SH-SY5Y (cell line): ENCODE results near the gene RNH1.

Experiments
- GATA2 ChIP-seq: IDR thresholded peaks from 2 replicates; pipeline ENCODE4 v1.6.1; 2011; ENCODE audit warnings: mild to moderate bottlenecking, low read depth, low read length
- GATA3 ChIP-seq: IDR thresholded peaks from 2 replicates; pipeline ENCODE4 v1.6.1; 2011; ENCODE audit warnings: low read depth, mild to moderate bottlenecking, low read length, moderate library complexity

DNA sequence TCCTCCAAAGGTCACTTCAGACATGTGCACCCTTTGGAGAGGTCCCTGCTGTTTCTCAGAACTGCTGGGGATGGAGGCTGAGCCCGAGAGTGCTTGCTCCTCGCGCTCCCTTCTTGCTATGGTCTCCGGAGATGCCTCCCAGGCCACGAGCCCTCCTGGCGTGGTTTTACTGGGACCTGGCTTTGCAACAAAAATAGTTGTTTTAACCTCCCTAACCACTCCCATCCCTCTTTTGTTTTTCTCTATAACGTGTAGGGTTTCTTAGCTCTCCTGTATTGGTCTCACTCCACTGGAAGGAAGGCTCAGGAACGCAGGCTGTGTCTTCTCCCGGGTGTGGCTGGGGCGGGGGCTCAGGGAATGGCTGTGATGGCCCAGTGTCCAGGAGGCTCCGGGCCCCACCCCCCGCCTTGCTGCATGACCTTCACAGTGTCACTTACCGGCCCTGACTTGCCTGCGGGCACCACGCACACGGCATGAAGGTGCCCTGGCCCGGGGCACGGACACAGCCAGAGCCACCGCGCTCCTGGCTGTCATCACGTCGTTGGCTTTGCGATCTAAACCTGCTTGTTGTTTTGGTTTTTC, 51.4 kb downstream of the RNH1 start:
- TF ChIP-seq GATA2 (no peak), GATA3 (no peak)
